PC-3 (cell line): ENCODE data around the gene DIRAS3.

Experiments
- CTCF ChIP-seq: fragments of 300-600 bp; sonication (generic); conservative IDR thresholded peaks from 2 replicates; pipeline ENCODE4 v1.5.1; 2017; ENCODE audit warnings: antibody characterized with exemption, low read depth, mild to moderate bottlenecking, low read length
- EZH2phosphoT487 ChIP-seq: fragments of 300-600 bp; sonication (generic); IDR thresholded peaks from 2 replicates; pipeline ENCODE4 v1.6.1; 2018; ENCODE audit warnings: mild to moderate bottlenecking, antibody characterized with exemption, low read length, borderline replicate concordance

GRCh38 chr1:68065766-68066165 is 15.3 kb upstream of the DIRAS3 start:
- no peak for TF ChIP-seq EZH2phosphoT487
- no peak for TF ChIP-seq CTCF
